ENCODE data around the gene ATP5F1D. TPM values are rescaled to one million over a fixed set of nuclear protein-coding genes. Genes with fewer than 3 reads are reported as not detected.

ATP5F1D gene
- total and polyA plus RNA-seq, 5 donors from 2014 or later, result 124 to 236 (median 220) TPM

GRCh38 chr19:1224047-1224825 lies 17.3 kb upstream of the ATP5F1D start:
- Histone ChIP-seq H3K9me3 (ENCODE audit: control insufficient read depth in 2 of 2, low read length in 2 of 2) (no peaks in the 10 kb centered on the region), H3K4me1 (ENCODE audit: control insufficient read depth, insufficient read depth, low read length, poor library complexity, severe bottlenecking) (no peaks in the 10 kb centered on the region), H3K36me3 (ENCODE audit: control insufficient read depth, insufficient read depth, low read length) (peaks cover 6% of the 10 kb centered on the region), H3K27ac (ENCODE audit: insufficient read depth, low read length, poor library complexity, severe bottlenecking) (no peak overlapping the region), H3K4me3 (ENCODE audit: low read depth, low read length) (no peak overlapping the region), H3K27me3 (ENCODE audit: control insufficient read depth, insufficient read depth, low read length) (no peaks in the 10 kb centered on the region)
- Mint-ChIP-seq H3K9me3 (no peaks in the 10 kb centered on the region), H3K36me3 (no peaks in the 10 kb centered on the region), H3K27me3 (no peaks in the 10 kb centered on the region), H3K4me1 (no peaks in the 10 kb centered on the region), H3K4me3 (no peak overlapping the region), H3K27ac (peak overlapping the region in 1 of 3 donors; percentile 38)
- ATAC-seq (ENCODE audit: low read depth in 2 of 2) (no peak), DNase-seq (no peak)

- DNase-seq, result no peak
- Histone ChIP-seq H3K4me3 (ENCODE audit: low read depth, low read length) (no peak overlapping the region), H3K4me1 (ENCODE audit: control insufficient read depth, insufficient read depth, low read length, poor library complexity, severe bottlenecking) (no peaks in the 10 kb centered on the region), H3K9me3 (ENCODE audit: control insufficient read depth in 2 of 2, low read length in 2 of 2) (no peaks in the 10 kb centered on the region), H3K36me3 (ENCODE audit: control insufficient read depth, insufficient read depth, low read length) (peaks cover 6% of the 10 kb centered on the region), H3K27ac (ENCODE audit: insufficient read depth, low read length, poor library complexity, severe bottlenecking) (no peak overlapping the region), H3K27me3 (ENCODE audit: control insufficient read depth, insufficient read depth, low read length) (no peaks in the 10 kb centered on the region)
- peak overlapping the region in 1 of 3 donors; percentile 38 for H3K27ac Mint-ChIP-seq
- no peaks in the 10 kb centered on the region for H3K9me3 Mint-ChIP-seq
- no peaks in the 10 kb centered on the region for H3K27me3 Mint-ChIP-seq
- ATAC-seq (ENCODE audit: low read depth in 2 of 2), result no peak
- H3K36me3 Mint-ChIP-seq, result no peaks in the 10 kb centered on the region
- no peak overlapping the region for H3K4me3 Mint-ChIP-seq
- H3K4me1 Mint-ChIP-seq, result no peaks in the 10 kb centered on the region
Measured at GRCh38 chr19:1224847-1225246, 16.7 kb upstream of the ATP5F1D start.

- no peak for DNase-seq
- H3K27me3 Mint-ChIP-seq, result no peaks in the 10 kb centered on the region
- H3K27ac Mint-ChIP-seq, result no peak overlapping the region
Measured at GRCh38 chr19:1225440-1226226, 15.9 kb upstream of the ATP5F1D start.

GRCh38 chr19:1226227-1226518 lies 15.4 kb upstream of the ATP5F1D start:
- Histone ChIP-seq H3K4me3 (ENCODE audit: low read depth, low read length) (no peak overlapping the region), H3K27me3 (ENCODE audit: control insufficient read depth, insufficient read depth, low read length) (no peaks in the 10 kb centered on the region), H3K36me3 (ENCODE audit: control insufficient read depth, insufficient read depth, low read length) (no peaks in the 10 kb centered on the region), H3K27ac (ENCODE audit: insufficient read depth, low read length, poor library complexity, severe bottlenecking) (no peak overlapping the region), H3K4me1 (ENCODE audit: control insufficient read depth, insufficient read depth, low read length, poor library complexity, severe bottlenecking) (no peaks in the 10 kb centered on the region), H3K9me3 (ENCODE audit: control insufficient read depth in 2 of 2, low read length in 2 of 2) (no peaks in the 10 kb centered on the region)
- no peak overlapping the region for H3K4me3 Mint-ChIP-seq
- DNase-seq, result no peak
- no peaks in the 10 kb centered on the region for H3K9me3 Mint-ChIP-seq
- H3K27ac Mint-ChIP-seq, result no peak overlapping the region
- H3K4me1 Mint-ChIP-seq, result no peaks in the 10 kb centered on the region
- no peaks in the 10 kb centered on the region for H3K36me3 Mint-ChIP-seq
- no peak for ATAC-seq (ENCODE audit: low read depth in 2 of 2)
- H3K27me3 Mint-ChIP-seq, result no peaks in the 10 kb centered on the region

More at GRCh38 chr19:1225440-1226226, 15.9 kb upstream of the ATP5F1D start:
- Mint-ChIP-seq H3K4me3 (no peak overlapping the region), H3K9me3 (no peaks in the 10 kb centered on the region), H3K36me3 (no peaks in the 10 kb centered on the region), H3K4me1 (no peaks in the 10 kb centered on the region)
- H3K9me3 ChIP-seq (ENCODE audit: control insufficient read depth in 2 of 2, low read length in 2 of 2), result no peaks in the 10 kb centered on the region
- H3K27me3 ChIP-seq (ENCODE audit: control insufficient read depth, insufficient read depth, low read length), result no peaks in the 10 kb centered on the region
- H3K36me3 ChIP-seq (ENCODE audit: control insufficient read depth, insufficient read depth, low read length), result peaks cover 4% of the 10 kb centered on the region
- H3K4me1 ChIP-seq (ENCODE audit: control insufficient read depth, insufficient read depth, low read length, poor library complexity, severe bottlenecking), result no peaks in the 10 kb centered on the region
- no peak for ATAC-seq (ENCODE audit: low read depth in 2 of 2)
- no peak overlapping the region for H3K4me3 ChIP-seq (ENCODE audit: low read depth, low read length)
- no peak overlapping the region for H3K27ac ChIP-seq (ENCODE audit: insufficient read depth, low read length, poor library complexity, severe bottlenecking)

GRCh38 chr19:1226522-1227303 lies 14.8 kb upstream of the ATP5F1D start:
- H3K27me3 Mint-ChIP-seq, result no peaks in the 10 kb centered on the region
- H3K4me3 Mint-ChIP-seq, result no peak overlapping the region
- no peak overlapping the region for H3K4me3 ChIP-seq (ENCODE audit: low read depth, low read length)

GRCh38 chr19:1227304-1228054 lies 14.1 kb upstream of the ATP5F1D start:
- Mint-ChIP-seq H3K9me3 (no peaks in the 10 kb centered on the region), H3K4me1 (peaks cover 0 to 2% (median 0%) of the 10 kb centered on the region in 4 donors), H3K36me3 (no peaks in the 10 kb centered on the region), H3K27me3 (no peaks in the 10 kb centered on the region), H3K27ac (no peak overlapping the region), H3K4me3 (no peak overlapping the region)
- Histone ChIP-seq H3K27ac (ENCODE audit: insufficient read depth, low read length, poor library complexity, severe bottlenecking) (no peak overlapping the region), H3K4me3 (ENCODE audit: low read depth, low read length) (no peak overlapping the region), H3K27me3 (ENCODE audit: control insufficient read depth, insufficient read depth, low read length) (no peaks in the 10 kb centered on the region), H3K36me3 (ENCODE audit: control insufficient read depth, insufficient read depth, low read length) (no peaks in the 10 kb centered on the region), H3K4me1 (ENCODE audit: control insufficient read depth, insufficient read depth, low read length, poor library complexity, severe bottlenecking) (no peaks in the 10 kb centered on the region), H3K9me3 (ENCODE audit: control insufficient read depth in 2 of 2, low read length in 2 of 2) (no peaks in the 10 kb centered on the region)
- ATAC-seq (ENCODE audit: low read depth in 2 of 2) (no peak), DNase-seq (no peak)

More at GRCh38 chr19:1226522-1227303, 14.8 kb upstream of the ATP5F1D start:
- ATAC-seq (ENCODE audit: low read depth in 2 of 2), result no peak
- no peaks in the 10 kb centered on the region for H3K9me3 ChIP-seq (ENCODE audit: control insufficient read depth in 2 of 2, low read length in 2 of 2)
- H3K4me1 Mint-ChIP-seq, result no peaks in the 10 kb centered on the region
- no peaks in the 10 kb centered on the region for H3K27me3 ChIP-seq (ENCODE audit: control insufficient read depth, insufficient read depth, low read length)
- no peaks in the 10 kb centered on the region for H3K36me3 Mint-ChIP-seq
- H3K4me1 ChIP-seq (ENCODE audit: control insufficient read depth, insufficient read depth, low read length, poor library complexity, severe bottlenecking), result no peaks in the 10 kb centered on the region
- H3K36me3 ChIP-seq (ENCODE audit: control insufficient read depth, insufficient read depth, low read length), result no peaks in the 10 kb centered on the region
- H3K9me3 Mint-ChIP-seq, result no peaks in the 10 kb centered on the region
- no peak for DNase-seq
- no peak overlapping the region for H3K27ac Mint-ChIP-seq
- no peak overlapping the region for H3K27ac ChIP-seq (ENCODE audit: insufficient read depth, low read length, poor library complexity, severe bottlenecking)

- Mint-ChIP-seq H3K27ac (no peak overlapping the region), H3K36me3 (no peaks in the 10 kb centered on the region)
Measured at GRCh38 chr19:1228161-1228957, 13.2 kb upstream of the ATP5F1D start.

More at GRCh38 chr19:1228161-1228957, 13.2 kb upstream of the ATP5F1D start:
- DNase-seq (no peak), ATAC-seq (ENCODE audit: low read depth in 2 of 2) (no peak)
- Mint-ChIP-seq H3K4me3 (no peak overlapping the region), H3K27me3 (no peaks in the 10 kb centered on the region), H3K9me3 (no peaks in the 10 kb centered on the region), H3K4me1 (peaks cover 0 to 2% (median 0%) of the 10 kb centered on the region in 4 donors)
- Histone ChIP-seq H3K4me1 (ENCODE audit: control insufficient read depth, insufficient read depth, low read length, poor library complexity, severe bottlenecking) (no peaks in the 10 kb centered on the region), H3K27ac (ENCODE audit: insufficient read depth, low read length, poor library complexity, severe bottlenecking) (no peak overlapping the region), H3K9me3 (ENCODE audit: control insufficient read depth in 2 of 2, low read length in 2 of 2) (no peaks in the 10 kb centered on the region), H3K4me3 (ENCODE audit: low read depth, low read length) (no peak overlapping the region), H3K36me3 (ENCODE audit: control insufficient read depth, insufficient read depth, low read length) (no peaks in the 10 kb centered on the region), H3K27me3 (ENCODE audit: control insufficient read depth, insufficient read depth, low read length) (no peaks in the 10 kb centered on the region)

All from CD4-positive, CD25-positive, alpha-beta regulatory T cell (primary cell).